ENCODE results near the gene GALNT16.
"Not testable (repeated sequence)": the region's sequence is repeated elsewhere in the genome, so short reads cannot be mapped to it uniquely, and the experiment has no call there.

The GALNT16 gene

DNA sequence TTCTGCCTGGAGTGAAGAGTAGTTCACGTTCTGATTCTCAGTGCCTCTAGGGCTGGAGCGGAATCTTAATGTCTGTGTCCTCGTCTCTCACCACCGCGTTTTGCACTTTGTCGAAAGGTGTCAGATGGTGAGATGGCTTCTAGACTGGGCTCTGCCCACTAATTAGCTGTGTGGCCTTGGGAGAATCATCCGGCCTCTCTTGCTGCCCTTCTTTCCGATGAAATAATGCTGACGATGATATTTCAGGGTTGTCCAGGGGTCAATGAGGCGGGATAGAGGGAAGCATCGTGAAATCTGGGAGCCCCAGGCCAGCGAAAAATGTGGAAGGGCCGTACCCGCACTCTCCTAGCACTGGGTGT, 811 bp upstream of the GALNT16 start:
- in situ Hi-C loops (cut with MboI; ENCODE audit: low sequenced_read_pairs) = no loop called here

DNA sequence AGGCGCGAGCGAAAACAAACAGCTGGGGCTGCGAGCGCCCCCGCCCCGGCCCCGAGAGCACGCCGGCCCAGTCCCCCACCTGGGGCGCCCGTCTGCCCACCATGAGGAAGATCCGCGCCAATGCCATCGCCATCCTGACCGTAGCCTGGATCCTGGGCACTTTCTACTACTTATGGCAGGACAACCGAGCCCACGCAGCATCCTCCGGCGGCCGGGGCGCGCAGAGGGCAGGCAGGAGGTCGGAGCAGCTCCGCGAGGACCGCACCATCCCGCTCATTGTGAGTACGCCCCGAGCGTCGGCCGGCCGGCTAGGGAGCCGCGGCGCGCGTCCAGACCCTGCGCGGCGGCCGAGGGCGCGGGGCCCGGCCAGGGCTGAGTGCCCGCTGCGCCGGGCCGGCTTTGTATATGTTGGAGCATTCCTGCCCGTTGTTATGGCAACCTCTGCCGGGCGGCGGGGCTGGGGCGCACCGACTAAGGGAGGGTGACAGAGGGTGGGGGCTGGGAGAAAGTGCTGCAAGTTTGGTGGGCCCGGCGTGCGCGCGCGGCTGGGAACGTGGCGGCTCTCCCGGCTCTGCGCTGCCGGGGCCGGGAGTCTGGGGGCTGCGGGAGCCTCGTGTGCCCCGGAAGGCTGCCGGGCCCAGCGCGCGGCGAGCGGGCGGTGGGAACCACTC, 367 bp downstream of the GALNT16 start:
- in situ Hi-C loops (cut with MboI; ENCODE audit: low sequenced_read_pairs) = no loop called here

DNA sequence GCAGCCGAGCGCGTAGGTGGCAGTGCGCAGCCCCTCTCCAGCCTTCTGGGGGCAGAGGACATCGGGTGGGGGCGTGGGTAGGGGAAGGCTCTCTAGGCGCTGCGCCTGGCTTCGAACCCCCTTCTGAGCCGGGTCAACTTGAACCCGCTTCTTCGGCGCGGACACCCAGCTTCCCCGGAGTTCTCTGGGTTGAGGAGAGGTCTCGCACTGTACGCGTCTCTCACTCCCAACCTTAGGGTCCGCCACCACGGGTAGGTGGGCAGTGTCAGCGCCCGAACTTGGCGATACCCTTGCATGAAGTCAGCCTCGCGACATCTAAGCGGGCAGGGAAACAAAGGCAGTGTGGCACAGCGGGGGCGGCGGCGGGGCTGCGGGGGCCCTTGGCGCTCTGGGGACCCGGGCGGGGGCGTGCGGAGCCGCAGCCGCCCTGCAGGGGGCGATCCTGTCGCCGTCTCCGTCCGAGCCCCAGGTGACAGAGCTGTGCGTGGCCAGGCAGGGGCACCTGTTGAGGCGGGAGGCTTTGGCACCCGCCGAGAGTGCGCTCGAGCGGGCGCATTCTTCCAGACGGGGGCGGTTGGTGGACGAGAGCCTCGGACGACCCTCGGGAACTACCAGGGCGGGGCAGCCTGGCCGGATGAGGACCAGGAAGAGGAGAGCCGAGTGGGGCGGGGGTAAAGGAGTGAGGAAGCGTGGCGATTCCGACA, 1.1 kb downstream of the GALNT16 start:
- in situ Hi-C loops (cut with MboI; ENCODE audit: low sequenced_read_pairs) = no loop called here

DNA sequence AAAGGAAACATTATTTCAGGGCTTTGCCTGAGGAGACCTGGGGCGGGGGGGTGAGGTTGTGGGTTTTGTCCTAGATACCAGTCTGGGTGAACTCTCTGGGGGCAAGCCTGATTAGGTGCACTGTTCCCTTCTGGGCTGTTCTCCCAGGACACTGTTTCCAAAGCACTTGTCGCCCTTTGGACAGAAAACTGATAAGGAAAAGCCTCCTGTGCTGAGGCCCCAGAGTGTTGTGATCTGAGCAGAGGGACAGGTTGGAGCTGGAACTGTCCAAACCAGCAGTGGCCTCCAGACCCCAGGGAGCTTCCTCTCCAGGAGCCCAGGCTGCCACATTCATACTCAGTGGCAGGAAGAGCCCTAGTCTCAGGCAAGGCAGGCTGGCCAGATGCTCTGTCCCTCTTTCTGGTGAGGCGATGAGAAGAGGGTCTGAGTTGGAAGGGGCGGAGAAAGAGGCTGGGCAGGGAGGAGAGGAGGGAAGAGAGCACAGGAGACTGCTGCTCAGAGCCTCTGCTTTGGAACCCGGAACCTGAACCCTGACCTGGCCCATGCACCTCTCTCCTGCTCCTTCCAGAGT, 1.9 kb downstream of the GALNT16 start:
- in situ Hi-C loops (cut with MboI; ENCODE audit: low sequenced_read_pairs) = no loop called here

DNA sequence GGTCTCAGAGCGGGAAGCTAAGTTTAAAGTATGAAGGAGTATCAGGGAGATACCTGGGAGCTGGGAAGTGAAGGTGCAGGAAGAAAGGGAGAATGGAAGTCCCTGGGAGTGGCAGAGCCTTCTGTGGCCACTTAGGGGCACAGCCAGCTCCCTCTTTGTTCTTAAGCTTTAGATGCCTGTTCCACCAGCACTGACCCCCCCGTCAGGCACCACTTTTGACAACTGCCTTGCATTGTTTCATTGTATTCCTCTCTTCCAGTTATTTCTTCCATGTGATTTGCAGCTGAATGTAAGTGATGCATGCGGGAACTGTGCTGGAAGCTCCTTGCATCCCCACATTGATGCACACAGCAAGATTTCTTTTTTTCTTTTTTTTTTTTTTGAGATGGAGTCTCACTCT, 2.6 kb downstream of the GALNT16 start:
- in situ Hi-C loops (cut with MboI; ENCODE audit: low sequenced_read_pairs) = no loop called here

DNA sequence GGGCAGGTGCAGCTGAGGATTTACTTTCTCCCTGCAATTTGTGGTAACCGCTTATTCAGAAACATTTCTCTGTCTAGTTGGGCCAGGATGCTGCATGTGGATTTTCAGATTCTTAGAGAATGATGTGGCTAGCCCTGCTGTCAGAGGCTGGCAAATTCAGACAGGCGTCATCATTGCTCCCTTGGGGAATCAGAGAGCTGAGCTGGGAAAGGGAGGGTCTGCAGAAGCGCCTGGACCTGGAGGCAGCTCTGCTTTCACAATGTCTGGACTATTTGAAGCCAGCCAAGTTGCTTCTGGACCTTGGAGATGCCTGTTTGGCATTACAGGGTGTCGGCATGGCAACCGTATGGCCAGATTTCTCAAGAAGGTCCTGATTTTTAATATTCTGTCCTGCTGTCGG, 3.4 kb downstream of the GALNT16 start:
- in situ Hi-C loops (cut with MboI; ENCODE audit: low sequenced_read_pairs) = no loop called here

DNA sequence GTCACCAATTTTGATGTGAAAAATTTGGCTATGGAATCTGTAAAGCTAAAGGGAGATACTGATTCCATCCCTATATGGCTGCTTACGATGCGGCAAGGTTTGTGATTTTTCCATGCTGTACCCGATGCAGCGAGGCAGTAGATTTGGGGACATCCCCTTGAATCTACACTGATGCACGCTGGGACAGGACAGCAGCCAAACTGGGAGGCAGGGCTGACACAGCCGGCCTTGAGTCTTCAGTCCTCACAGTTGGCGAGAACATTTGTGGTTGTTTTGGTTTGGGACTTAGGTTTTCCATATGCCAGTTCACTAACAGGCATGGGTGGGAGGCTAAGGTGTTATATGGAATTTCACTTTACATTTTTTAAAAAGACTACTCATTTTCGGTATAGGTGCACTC, 3.8 kb downstream of the GALNT16 start:
- in situ Hi-C loops (cut with MboI; ENCODE audit: low sequenced_read_pairs) = no loop called here

DNA sequence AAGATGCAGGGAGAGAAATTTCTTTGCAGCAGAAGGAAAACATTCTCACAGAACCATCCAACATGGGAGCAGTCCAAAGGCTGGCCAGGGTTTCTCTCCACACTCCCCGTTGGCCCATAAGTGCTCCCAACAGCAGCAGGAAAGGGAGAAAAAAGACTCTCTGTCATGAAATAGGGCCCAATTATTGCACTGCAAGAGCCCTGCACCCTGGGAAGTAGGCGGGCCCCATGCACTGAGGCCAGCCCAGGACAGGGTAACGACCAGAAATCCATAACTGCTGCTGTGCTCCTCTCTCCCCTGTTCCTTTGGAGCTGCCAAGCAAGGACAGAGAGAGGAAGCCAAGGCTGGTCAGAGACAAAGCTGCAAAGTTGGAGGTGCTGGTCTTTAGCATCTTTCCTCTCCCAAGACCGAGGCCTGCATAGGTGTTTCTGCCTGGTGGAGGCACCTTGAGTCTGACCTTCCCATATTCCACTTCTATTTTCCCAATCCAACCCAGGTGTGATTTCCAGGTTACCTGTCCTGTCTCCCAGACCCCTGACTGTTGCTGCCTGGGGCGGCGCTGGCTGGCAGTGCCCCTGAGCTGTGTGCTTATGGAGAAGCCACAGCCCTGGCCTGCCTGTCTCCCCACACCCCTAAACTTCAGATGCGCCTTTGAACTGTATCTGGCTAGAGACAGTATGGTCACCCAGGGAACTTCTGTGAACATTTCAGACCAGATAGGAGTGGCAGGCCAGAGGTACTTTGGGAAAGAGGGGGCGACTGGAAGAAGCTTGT, 6.8 kb downstream of the GALNT16 start:
- in situ Hi-C loops (cut with MboI; ENCODE audit: low sequenced_read_pairs) = no loop called here

DNA sequence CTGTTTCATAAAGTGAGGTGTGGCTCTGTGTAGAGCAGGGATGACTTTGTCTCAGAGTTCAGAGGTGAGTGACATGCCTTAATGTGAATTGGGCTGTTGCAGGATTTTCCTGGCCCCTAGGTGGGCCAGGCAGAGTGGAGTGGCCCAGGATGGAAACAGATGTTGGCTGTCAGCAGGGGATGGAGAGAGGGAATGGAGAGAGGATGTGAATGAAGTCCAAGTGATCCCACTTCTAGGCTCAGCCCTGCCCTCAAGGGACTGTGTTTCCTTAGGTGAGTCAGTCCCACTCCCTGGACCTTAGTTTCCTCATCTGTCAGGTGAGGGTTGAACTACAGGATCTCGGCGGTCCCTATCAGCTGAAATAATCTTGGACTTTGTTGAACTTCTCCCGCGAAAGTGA, 7.5 kb downstream of the GALNT16 start:
- in situ Hi-C loops (cut with MboI; ENCODE audit: low sequenced_read_pairs) = no loop called here

DNA sequence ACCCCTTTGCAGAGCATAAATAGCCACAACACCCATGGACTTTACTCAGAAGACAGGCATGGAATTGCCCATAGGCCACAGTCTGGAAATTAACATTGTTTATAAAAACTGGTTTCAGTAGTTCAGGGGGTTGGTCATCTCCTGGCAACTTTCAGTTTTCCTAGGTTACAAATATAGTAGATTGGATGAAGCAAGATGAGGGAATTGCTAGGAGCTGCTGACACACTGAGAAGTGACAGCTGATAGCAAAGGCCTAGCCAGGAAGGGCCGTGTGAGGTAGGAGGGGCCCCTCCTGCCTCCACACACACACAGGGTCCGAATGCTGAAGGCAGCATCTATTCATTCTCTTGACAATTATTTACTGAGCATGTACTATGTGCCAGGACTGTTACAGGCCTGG, 8.3 kb downstream of the GALNT16 start:
- in situ Hi-C loops (cut with MboI; ENCODE audit: low sequenced_read_pairs) = no loop called here

DNA sequence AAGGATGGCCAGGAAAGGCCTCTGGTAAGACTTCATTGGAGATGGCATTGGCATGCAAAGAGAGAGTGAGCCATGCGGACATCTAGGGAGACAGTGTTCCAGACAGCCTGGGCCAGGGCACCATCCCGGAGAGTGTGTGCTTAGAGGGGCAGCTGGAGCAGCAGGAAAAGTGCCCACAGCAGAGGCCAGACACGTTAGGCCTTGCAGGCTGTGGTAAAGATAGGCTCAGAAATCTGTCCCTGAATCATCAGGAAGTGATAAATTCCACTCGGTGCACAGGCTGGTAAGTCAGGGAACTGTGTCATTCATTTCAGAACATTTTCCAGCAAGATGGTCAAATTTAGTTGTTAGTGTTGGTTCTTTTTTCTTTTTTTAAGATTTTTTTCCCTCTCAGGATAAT, 8.8 kb downstream of the GALNT16 start:
- in situ Hi-C loops (cut with MboI; ENCODE audit: low sequenced_read_pairs) = no loop called here

DNA sequence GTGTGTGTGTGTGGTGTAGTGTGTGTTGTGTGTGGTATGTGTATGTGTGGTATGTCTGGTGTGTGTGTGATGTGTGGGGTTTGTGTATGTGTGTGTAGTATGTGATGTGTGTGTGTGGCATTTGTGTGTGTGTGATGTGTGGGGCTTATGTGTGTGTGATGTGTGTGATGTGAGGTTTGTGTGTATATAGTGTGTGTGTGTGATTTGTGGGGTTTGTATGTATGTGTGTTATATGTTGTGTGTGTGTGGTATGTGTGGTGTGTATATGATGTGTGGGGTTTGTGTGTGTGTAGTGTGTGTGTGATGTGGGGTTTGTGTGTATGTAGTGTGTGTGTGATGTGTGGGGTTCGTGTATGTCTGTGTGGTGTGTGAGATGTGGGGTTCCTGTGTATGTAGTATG, 9.4 kb downstream of the GALNT16 start:
- in situ Hi-C loops (cut with MboI; ENCODE audit: low sequenced_read_pairs) = no loop called here

DNA sequence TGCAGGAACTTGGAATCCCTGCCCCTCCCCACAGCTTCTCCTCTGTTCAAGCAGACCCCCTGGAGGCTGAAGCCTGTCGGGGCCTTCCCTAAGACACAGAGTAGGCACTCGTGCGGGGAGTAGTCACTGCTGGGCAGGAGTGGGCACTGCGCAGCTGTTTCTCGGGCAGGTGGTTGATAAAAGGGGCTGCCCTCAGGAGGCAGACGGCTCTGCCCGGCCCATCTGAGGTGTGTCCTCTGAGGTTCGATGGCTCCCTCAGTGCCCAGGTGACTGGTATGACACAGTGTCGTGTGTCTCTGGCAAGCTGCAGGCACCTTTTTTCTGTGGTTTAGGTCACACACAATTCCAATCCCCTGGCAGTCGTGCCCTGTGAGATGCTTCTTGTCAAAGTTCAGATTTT, 10.1 kb downstream of the GALNT16 start:
- in situ Hi-C loops (cut with MboI; ENCODE audit: low sequenced_read_pairs) = no loop called here

DNA sequence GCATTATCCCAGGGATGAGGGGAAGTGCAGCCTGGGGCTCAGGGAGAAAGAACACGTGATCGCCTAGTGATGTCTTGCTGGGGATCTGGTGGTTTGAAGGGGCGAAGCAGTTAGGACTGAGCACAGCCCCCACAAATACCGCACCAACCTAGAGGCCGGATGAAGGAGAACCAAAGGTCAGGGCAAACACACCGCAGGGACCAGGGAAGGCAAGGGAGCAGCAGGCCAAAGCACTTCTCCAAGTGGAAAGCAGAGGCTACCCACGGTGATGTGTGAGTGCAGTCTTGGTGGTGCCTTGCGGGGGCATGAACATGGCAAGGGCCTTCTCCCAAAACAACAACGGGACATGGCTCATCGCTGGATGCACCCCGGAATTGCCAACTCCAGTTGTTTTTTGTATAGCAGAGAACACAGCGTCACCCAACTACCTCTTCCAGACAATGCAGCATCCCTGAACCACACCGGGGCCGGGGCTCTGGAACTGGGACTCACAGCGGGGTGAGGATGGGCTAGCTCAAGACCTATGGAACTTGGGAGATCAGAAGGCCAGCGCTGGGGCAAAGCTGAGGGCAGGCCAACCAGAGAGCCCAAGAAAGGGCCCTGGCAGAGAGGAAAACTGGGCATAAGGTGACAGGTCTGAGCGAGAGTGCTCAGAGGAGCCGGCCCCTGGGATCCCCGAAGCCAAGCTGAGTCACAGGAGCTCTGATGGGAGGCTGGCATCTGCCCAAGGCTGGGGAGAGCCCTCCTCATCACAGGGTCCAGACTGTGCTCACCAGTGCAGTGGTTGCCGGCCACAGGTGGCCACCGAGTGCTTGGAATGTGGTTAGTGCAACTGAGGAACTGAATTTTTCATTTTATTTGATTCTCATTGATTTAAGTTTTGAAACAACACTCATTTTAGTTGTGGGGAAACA, 11.1 kb downstream of the GALNT16 start:
- in situ Hi-C loops (cut with MboI; ENCODE audit: low sequenced_read_pairs) = no loop called here

DNA sequence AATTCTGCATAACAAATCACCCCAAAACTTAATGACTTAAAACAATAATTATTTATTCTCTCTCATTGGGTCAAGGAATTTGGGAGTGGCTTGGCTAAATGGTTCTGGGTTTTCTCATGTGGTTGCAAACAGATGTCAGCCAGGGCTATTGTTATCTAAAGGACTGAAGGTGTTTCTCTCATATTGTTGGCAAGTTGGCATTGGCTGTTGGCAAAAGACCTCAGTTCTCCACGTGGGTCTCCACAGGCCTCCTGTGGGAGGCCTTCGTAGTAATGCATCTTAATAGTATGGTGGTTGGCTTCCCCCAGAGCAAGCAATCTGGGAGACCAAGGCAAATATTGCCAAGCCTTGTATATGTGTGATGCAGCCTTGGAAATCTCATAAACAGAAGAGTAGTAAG, 14.4 kb downstream of the GALNT16 start:
- in situ Hi-C loops (cut with MboI; ENCODE audit: low sequenced_read_pairs) = no loop called here

DNA sequence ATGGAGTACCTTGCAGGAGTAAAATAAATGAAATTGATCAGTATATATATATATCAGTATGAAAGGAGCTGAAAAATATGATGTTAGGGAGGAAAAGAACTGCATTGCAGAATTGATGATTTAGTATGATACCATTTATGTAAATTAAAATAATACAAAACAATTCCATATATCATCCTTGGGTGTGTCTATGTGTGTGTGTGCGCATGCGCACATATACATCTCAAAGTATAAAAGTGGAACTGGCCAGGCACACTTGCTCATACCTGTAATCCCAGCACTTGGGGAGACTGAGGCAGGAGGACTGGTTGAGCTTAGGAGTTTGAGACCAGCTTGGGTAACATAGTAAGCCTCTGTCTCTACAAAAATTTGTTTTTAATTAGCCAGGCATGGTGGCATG, 15.4 kb downstream of the GALNT16 start:
- in situ Hi-C loops (cut with MboI; ENCODE audit: low sequenced_read_pairs) = no loop called here

DNA sequence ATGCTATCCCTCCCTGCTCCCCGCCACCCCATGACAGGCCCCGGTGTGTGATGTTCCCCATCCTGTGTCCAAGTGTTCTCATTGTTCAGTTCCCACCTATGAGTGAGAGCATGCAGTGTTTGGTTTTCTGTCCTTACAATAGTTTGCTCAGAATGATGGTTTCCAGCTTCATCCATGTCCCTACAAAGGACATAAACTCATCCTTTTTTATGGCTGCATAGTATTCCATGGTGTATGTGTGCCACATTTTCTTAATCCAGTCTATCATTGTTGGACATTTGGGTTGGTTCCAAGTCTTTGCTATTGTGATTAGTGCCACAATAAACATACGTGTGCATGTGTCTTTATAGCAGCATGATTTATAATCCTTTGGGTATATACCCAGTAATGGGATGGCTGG, 17.4 kb downstream of the GALNT16 start:
- in situ Hi-C loops (cut with MboI; ENCODE audit: low sequenced_read_pairs) = not testable (repeated sequence)

DNA sequence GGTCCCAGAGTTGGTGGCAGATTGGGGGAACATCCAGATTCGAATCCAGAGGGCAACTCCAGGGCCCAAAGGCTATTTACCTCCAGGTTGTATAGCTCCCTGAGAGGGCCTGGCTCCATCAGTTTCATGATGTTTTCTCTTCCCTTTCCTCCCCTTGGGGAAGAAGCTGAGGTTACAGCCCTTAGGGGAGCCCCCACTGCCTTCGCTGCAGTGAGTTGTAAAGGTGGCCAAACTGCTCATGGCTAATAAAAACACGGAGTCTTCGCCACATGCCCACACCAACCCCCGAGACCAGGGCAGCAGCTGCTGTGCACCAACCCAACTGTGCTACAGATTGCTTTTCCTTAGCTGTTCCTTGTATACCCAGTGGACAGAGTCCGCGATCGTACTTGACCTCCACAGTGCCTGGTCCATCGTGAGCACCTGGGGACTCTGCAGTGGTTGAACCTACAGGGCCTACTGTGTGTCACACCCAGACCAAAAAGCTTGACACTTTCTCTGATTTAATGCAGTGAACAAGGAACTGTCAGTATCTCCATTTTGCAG, 20.9 kb downstream of the GALNT16 start:
- in situ Hi-C loops (cut with MboI; ENCODE audit: low sequenced_read_pairs) = no loop called here

DNA sequence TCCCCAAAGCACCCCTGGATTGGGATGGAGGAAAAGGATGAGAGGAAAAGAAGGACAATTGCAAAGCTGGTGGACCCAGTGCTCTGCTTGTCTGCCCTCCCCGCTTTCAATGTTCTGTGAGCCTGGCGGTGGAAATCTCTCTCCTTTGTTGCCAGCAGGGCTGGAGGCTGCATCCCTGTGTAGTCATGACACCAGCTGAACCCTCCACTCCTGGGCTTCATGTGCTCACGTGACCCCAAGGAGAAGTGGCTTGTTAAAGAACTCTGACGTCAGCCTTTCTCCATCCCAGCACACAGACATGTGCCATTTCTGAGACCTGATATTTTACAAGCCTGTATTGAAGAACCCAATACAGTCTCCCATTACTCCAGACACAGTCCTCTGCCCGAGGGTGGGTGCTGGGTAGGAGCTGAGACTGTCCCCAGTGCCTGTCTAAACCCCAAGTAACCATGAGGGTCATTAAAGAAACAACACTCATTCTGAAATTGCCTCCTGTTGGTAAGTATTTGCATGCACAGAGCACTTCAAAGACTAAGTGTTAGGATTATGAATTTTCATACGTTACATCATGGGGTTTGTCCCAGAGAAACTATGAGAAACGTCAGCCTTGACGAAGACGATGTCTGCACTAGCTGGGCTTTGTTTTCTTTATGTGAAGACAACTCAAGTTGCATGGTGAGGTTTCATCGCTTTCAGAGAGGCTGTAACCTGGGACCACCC, 21.7 kb downstream of the GALNT16 start:
- in situ Hi-C loops (cut with MboI; ENCODE audit: low sequenced_read_pairs) = no loop called here

DNA sequence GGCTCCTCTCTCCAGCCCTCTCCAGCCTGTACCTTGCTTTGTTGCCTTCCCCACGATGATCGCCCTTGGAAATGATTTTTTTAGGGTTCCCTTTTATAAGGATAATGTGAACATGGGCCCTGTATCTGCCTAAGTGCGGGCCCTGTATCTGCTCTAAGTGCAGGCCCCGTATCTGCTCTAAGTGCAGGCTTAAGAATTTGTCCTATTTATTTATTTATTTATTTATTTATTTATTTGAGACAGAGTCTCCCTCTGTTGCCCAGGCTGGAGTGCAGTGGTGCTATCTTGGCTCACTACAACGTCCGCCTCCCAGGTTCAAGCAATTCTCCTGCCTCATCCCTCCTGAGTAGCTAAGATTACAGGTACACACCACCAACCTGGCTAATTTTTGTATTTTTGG, 22.5 kb downstream of the GALNT16 start:
- in situ Hi-C loops (cut with MboI; ENCODE audit: low sequenced_read_pairs) = no loop called here
